HS-5 (cell line): ENCODE data around the gene SIGLEC15.
"Not testable (repeated sequence)": the region's sequence is repeated elsewhere in the genome, so short reads cannot be mapped to it uniquely, and the experiment has no call there.

Experiments used
- DNase-seq: peaks from one replicate; pipeline ENCODE4 v3.0.0-alpha.2; 2012; ENCODE audit warnings: low read depth

Gene SIGLEC15

GRCh38 chr18:45844938-45845337 lies 19.5 kb downstream of the SIGLEC15 start:
- no peak for DNase-seq

GRCh38 chr18:45845410-45845809 lies 19.9 kb downstream of the SIGLEC15 start:
- no peak for DNase-seq

GRCh38 chr18:45847119-45847518 lies 21.6 kb downstream of the SIGLEC15 start:
- DNase-seq: no peak

GRCh38 chr18:45848643-45849042 lies 23.2 kb downstream of the SIGLEC15 start:
- DNase-seq: not testable (repeated sequence)

GRCh38 chr18:45849529-45849928 lies 24.1 kb downstream of the SIGLEC15 start:
- no peak for DNase-seq

- no peak for DNase-seq
Measured at GRCh38 chr18:45850021-45850420, 24.5 kb downstream of the SIGLEC15 start.

GRCh38 chr18:45851161-45851925 lies 25.9 kb downstream of the SIGLEC15 start:
- DNase-seq: no peak

GRCh38 chr18:45852631-45853030 lies 27.2 kb downstream of the SIGLEC15 start:
- no peak for DNase-seq

- DNase-seq: no peak
Measured at GRCh38 chr18:45854036-45854586, 28.6 kb downstream of the SIGLEC15 start.

GRCh38 chr18:45856531-45856930 lies 31.1 kb downstream of the SIGLEC15 start:
- no peak for DNase-seq

GRCh38 chr18:45859334-45859733 lies 33.9 kb downstream of the SIGLEC15 start:
- DNase-seq: no peak

- no peak for DNase-seq
Measured at GRCh38 chr18:45860492-45860891, 35.0 kb downstream of the SIGLEC15 start.

- no peak for DNase-seq
Measured at GRCh38 chr18:45860971-45861370, 35.5 kb downstream of the SIGLEC15 start.

- DNase-seq: no peak
Measured at GRCh38 chr18:45861926-45862325, 36.5 kb downstream of the SIGLEC15 start.

- no peak for DNase-seq
Measured at GRCh38 chr18:45863469-45863868, 38.0 kb downstream of the SIGLEC15 start.

- DNase-seq: no peak
Measured at GRCh38 chr18:45864081-45864480, 38.6 kb downstream of the SIGLEC15 start.

GRCh38 chr18:45865466-45865865 lies 40.0 kb downstream of the SIGLEC15 start:
- DNase-seq: no peak

- no peak for DNase-seq
Measured at GRCh38 chr18:45870419-45870818, 44.9 kb downstream of the SIGLEC15 start.

GRCh38 chr18:45871431-45872084 lies 46.1 kb downstream of the SIGLEC15 start:
- DNase-seq: peak; percentile 31

GRCh38 chr18:45874491-45875184 lies 49.2 kb downstream of the SIGLEC15 start:
- DNase-seq: no peak

GRCh38 chr18:45876161-45876560 lies 50.7 kb downstream of the SIGLEC15 start:
- no peak for DNase-seq

- no peak for DNase-seq
Measured at GRCh38 chr18:45877403-45877802, 51.9 kb downstream of the SIGLEC15 start.
